Stimulated activated CD8-positive, alpha-beta memory T cell treated with anti-CD3 and anti-CD28 coated beads, Interleukin-15, amount 100 ng/mL, for 4 hours (primary cell): ENCODE measurements around the gene RNF126.

ENCODE experiments used
- DNase-seq, 2 donors: peaks; one replicate each; pipeline ENCODE4 v3.0.0-alpha.2; 2020; ENCODE audit warnings: low read depth in 2 of 2

RNF126 gene

DNA sequence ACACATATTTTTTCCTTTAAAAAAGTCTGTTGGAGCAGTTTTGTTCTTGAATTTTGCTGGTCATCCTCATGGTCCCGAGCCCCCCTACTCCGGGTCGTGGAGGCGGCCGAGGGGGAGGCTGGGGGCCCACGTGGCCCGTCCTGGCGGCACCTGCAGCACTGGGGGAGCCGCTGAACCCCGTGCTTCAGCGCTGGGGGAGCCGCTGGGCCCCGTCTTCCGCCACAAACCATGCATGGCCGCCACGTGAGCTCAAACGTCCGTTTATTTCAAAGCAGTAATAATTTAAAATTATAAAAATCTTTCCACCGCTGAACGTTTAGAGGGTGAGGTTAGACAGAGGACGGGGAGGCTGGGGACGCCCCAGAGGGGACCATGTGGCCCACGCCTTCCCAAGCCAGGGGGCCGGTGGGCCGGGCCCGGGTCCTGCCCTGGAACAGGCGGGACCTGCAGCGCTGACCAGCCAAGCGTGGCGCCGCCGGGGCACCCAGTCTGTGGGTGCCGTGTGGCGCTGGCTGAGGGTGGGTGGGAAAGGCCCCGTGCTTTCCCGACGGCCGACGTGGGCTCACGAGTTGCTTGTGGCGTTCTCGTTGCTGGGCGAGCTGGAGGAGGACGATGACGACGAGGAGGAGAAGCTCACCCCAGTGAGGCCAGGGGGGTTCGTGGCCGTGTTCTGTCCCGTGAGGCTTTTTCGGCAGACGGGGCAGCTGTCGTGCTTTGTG is 15.3 kb downstream of the RNF126 start:
- DNase-seq = no peak

DNA sequence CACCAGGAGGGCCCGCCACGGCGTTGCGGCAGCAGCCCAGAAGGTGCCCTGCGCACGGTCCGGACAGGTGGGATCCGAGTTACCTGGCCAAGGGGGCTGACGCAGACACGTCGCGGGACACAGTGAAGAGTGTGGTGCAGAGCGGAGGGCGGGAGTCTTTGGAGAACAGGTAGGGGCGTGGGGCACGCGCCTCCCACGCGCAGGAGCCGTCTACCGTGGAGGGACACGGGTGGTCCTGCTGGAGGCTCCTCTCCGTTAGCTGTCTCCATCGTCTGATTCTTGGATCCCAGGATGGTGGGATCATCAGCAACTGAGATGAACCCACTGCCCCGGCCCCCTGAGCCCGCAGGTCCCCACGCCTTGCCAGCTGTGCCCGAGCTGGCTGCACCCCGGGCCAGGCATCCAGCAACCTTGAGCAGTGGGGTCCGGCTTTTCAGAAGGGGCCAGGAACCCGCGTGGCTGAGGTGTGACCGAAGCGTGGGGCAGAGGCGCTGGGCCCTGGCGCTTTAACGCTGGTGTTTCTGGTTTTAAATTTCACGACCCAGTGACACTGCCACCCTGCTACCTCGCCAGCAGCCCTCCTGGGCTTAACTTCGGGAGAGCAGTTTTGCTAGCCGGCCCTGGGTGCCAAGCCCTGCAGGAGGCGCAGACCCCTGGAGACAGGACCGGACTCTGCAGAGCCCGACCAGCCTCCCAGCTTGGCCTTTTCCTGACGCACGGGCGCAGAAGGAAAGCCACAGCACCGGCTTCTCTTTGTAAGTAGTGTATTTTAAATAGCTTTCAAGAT is 16.0 kb downstream of the RNF126 start:
- no peak for DNase-seq

DNA sequence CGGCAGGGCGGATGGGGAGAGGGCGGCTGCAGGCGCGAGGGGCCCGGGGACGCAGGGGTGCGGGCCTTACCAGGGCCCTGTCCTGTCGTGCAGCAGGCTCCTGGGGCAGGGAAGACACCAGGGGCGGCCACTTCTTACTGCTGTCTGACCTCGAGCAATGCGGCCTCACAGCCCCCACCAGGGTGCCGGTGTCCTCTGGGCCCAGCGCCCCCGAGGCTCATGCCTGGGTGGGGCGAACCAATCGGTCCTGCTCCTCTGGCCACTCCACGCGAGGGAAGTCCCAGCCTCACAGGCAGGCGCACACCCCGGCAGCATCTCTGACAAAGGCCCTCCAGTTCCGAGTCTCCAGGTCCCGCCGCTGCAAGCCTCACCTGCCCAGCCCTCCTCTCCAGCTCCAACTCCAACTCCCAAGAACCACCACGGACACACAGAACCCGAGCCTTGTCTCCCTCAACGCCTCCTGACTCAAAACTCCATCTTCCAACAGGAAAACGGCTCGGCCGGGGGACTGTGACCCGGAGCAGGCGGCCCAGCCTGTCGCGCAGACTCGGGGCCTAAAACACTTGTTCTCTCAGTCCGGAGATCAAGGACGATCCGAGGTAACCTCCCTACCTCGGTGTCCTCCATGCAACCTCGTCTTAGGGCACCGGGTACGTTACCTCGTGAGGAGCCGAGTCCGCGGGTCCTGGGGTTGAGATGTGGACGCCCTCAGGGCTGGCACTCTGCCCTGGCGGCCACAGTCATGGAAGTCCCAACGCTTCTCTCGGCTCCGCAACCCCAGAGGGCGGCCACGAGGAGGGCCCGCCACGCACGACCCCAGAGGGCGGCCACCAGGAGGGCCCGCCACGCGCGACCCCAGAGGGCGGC is 16.9 kb downstream of the RNF126 start:
- DNase-seq = no peak

DNA sequence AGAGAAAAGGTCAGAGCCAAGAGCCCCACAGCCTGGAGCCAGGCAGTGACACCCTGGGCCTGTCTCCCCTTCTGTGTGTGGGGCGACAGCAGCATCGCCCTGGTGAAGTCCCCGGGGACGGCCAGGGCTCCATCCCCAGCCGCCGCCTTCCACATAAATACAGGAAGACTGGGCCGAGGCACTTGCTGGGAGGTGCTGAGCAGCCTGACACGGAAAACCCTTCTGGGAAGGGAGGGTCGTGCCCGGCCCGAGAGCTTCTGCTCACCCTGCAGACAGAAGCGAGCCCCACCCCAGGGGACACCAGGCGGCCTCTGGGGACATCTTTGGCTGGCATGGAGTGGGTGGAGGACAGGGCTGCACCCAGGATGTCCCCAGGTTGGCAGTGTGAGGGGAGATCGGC is 18.2 kb downstream of the RNF126 start:
- DNase-seq = no peak

DNA sequence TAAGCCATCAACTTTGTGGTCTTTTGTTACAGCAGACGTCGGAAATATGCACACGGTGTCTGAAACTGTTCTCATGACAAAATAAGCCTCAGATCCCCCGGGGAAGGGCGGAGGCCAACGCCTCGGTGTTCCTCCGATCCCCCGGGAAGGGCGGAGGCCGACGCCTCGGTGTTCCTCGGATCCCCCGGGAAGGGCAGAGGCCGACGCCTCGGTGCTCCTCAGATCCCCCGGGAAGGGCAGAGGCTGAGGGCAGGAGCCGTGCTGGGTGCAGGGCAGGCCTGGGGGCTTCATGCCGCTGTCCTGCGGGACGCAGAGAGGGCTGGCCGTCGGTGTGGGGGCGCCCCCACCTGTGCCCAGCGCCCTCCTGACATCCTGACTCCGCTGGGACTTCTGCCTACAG is 18.7 kb downstream of the RNF126 start:
- DNase-seq = no peak

DNA sequence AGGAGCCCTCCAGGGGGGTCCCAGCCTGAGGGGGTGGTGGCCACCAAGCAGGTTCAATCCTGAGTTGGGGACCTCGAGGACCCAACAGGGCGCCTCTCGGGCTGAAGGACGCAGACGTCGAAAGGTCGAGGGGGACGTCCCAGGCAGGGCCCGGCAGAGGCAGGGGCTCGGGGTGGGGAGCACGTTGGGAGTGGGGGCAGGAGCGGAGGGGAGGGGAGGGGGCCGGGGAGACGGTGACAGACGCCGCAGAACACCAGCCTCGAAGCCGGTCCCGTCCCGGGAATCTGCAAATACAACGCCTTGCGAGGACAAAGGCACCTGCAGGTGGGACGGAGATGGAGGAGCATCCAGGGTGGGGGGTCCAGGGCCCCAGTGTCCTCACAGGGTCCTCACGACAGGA is 19.3 kb downstream of the RNF126 start:
- DNase-seq = no peak

DNA sequence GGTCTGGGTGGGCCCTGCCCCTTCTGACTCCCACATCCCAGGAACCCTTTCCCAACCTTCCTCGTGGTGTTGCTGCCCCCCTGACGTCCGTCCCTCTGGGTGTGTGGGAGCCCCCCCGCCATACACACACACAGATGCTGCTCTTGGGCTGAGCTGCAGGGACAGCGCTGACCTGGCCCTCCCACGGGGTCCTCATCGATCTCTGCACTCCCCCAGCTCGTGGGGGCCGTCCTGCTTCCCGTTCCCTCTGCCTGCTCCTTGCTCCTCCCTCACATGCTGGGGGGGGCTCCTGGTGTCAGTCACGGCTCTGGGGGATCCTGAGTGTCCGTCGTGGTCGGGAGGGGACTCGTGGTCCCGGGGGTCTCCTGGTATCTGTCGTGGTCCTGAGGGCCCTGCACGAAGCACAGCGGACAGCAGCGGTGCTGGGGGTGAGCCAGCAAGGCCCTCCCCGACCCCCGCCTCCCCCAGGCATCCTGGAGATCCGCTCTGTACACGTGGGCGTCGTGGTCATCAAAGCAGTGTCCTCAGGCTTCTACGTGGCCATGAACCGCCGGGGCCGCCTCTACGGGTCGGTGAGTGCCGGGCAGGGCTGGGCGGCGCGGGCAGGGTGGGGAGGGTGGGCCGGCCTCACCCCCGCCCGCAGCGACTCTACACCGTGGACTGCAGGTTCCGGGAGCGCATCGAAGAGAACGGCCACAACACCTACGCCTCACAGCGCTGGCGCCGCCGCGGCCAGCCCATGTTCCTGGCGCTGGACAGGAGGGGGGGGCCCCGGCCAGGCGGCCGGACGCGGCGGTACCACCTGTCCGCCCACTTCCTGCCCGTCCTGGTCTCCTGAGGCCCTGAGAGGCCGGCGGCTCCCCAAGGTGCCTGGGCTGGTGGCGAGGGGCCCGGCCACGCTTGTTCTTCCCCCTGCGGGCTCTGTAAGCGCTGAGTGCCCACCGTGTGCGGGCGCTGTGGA is 20.0 kb downstream of the RNF126 start:
- DNase-seq = no peak

DNA sequence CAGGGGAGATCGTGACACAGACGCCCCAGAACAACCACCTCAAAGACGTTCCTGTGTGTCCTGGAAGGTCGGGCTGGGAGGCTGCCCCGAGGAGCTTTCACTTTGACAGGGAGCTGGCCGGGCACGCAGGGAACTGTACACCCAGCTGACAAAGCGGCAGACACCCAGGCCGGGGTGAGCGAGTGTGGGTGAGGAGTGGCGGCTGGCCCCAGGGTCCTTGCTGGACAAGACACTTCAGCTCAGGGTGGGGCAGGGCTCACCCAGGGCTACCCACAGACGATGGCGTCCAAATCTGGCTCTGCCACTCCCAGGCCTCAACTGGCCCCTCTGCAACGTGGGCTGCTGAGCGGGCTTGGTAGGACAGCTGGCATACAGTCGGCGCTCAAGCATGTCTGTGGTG is 21.3 kb downstream of the RNF126 start:
- DNase-seq = no peak

DNA sequence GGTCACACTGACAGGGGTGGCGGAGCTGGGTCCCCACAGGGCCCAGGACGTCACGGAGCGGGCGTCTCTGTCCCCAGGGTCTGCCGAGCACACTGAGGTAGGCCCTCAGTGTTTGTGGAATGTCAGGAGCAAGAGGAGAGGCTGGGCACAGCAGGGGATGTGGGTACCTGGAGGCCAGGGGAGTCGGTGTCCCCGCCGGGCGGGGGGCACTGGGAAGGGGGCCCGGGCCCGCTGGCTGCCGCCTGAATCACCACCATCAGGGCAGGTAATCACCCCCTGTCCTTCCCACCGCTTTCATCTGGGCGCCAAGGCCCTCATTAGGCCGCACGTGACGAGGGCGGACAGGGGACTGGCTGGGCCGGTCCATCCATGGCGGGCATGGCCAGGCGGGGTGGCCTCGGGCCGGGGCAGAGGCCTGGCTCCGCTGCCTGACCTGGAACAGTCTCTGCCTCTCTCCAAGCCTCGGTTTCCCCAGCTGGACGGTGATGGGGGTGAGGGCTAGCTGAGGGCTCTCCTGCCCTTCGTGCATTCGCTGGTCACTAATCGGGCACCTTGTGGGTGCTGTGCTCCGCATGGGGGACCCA is 22.3 kb downstream of the RNF126 start:
- no peak for DNase-seq

DNA sequence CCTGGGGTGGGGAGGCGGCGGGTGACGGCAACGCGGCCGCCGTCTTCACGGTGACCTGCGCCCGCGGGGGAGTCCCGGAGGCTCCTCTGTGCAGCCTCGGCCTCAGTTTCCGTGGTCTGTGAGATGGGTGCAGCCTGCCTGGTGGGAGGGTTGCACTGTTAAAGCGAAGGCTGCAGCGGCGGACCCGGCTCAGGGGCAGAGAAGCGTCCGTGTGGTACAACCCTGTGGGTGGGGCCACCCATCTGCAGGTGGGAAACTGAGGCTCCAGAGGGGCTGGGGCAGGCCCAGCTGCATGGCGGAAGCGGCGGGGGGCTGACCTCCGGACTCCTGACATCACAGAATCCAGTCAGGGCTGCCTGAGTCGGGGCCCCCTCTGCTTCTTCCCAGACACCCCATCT is 22.9 kb downstream of the RNF126 start:
- DNase-seq = no peak

DNA sequence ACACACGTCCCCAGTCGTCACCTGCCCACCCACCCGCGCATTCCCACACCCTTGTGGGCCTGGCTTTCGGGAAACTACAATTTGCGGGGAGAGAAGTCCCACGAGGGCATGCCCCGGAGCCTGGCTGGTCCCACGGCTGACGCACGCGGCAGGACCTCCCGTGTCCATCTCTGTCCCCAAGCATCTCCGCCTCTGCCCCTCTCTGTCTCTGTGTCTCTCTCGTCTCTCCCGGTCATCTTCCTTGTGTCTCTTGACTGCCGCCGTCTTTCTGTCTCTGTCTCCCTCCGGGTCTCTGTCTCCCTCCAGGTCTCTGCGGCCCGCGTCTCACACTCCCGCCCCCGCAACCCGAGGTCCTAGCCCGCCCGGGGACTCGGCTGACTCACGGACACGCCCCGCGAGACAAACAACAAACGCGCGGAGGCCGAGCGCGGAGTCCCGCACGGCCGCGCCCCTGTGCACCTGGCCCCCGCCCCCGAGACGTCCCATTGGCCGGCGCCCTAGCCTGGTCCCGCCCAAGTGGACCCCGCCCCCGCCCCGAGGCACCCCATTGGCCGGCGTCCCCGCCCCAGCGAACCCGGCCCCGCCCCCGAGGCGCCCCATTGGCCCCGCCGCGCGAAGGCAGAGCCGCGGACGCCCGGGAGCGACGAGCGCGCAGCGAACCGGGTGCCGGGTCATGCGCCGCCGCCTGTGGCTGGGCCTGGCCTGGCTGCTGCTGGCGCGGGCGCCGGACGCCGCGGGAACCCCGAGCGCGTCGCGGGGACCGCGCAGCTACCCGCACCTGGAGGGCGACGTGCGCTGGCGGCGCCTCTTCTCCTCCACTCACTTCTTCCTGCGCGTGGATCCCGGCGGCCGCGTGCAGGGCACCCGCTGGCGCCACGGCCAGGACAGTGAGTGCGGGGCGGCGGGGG is 23.5 kb downstream of the RNF126 start, which contains the start of gene FGF22:
Gene FGF22 (plus strand): TSS at position 627 of the 908 bp plus-strand sequence. CDS start 47 bp downstream, at position 674.
- peak; percentile 91 to 92 for DNase-seq

DNA sequence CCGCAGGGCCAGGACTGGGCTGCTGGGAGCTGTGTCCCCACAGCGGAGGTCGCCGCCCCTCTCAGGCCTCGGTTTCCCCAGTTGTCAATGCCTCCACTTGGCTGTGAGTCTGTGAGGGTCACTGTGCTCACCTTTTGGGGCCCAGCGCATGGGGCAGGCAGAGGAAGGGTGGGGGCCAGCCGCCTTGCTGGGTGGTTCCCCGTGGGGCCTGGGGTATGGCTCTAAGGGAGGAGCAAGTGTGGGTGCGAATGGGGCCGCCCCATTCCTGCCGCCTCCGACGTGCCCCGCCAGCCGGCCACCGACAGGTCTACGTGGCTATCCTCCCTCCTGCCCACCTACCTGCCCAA is 24.1 kb downstream of the RNF126 start:
- DNase-seq = no peak

DNA sequence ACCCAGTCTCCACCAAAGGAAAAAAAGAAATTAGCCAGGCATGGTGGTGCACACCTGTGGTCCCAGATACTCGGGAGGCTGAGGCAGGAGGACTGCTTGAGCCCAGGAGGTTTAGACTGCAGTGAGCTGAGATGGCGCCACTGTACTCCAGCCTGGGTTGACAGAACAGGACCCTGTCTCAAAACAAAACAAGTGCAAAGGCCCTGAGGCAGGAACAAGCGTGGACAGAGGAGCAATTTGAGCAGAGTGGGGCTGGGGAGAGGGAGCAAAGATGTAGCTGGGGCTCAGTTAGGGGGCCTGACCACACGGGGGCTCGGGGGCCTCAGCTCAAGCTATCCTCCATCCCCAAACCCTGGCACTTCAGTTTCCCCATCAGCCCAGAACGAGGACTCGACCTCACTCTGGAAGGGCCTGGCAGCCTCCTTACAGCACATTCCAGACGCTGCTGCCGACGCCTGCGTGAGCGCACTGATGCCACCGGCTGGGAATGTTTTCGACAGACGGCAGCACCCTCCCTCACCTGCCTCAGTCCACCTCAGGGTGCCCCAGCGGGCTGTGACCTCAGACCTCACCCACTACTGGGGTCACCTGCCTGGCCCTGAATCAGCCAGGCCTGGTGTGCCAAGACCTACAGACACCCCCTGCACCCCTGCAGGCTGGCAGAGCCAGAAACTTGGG is 27.9 kb downstream of the RNF126 start:
- no peak for DNase-seq

DNA sequence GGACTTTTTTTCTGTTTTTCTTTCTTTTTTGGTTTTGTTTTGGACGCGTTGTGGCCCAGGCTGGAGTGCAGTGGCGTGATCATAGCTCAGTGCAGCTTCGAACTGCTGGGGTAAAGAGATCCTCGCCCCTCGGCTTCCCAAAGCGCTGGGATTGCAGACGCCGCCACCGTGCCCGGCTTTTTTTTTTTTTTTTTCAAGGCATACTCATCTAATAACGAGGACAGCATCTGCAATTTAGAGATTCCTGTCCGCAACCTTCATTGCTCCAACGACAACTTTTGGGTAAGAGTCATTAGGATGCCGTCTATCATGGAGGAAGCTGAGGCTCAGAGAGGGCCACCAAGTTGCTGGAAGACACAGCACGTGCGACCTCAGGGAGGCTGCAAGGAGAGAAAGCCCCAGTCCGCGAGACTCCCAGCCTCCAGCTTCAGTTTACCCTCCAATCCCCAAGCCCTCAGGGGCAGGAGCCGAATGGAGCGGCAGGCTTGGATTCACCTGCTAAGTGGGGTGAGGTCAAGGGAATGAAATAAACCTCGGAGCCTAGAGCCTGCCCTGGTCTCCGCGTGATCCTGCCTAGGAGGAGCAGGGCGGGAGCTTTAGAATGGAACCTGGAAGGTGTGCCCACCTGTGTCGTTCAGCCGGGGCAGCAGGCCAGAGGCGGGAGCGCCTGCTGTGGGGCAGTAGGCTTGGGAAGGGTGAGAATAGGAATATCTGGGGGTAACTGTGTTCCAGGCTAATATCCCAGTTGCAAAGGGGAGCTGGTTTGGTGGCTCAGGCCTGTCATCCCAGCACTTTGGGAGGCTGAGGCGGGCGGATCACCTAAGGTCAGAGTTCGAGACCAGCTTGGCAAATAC is 29.0 kb downstream of the RNF126 start:
- no peak for DNase-seq

DNA sequence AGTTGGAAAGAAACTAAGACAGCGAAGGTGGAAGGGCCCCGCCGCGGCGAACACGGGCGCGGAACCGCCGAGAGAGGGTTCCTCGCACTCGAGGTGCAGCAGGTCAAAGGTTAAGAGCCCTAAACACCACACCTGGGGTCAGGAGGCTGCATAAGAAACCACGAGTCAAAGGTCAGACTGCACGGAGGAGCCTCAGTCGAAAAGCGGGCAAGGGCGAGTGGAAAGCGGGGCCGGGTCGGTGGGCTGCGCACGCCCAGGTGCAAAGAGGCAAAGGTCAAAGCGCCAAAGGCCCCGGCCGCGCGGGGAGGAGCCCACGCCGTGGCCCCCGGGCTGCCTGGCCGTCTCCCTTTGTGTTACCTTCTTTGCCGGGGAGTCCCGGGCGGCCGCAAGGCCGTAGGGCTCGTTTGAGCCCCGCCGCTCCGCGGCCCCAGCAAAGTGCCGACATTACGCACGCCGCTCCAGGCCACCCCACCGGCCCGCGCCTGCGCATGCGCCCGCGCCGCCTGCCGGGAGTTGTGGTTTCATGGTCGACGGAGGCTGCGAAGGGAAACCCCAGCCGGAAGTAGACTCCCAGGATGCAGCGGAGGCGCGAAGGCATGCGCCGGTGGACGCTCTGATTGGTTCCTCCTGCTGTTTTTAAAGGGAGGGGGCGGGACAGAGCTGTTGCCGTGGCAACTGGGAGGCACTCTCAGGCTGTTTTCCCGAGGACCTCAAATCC is 29.8 kb downstream of the RNF126 start, which contains the start of gene POLRMT:
Gene POLRMT (minus strand): TSS at position 470 of the 718 bp plus-strand sequence. CDS start 25 bp downstream, at position 445.
- peak; percentile 93 to 95 for DNase-seq

DNA sequence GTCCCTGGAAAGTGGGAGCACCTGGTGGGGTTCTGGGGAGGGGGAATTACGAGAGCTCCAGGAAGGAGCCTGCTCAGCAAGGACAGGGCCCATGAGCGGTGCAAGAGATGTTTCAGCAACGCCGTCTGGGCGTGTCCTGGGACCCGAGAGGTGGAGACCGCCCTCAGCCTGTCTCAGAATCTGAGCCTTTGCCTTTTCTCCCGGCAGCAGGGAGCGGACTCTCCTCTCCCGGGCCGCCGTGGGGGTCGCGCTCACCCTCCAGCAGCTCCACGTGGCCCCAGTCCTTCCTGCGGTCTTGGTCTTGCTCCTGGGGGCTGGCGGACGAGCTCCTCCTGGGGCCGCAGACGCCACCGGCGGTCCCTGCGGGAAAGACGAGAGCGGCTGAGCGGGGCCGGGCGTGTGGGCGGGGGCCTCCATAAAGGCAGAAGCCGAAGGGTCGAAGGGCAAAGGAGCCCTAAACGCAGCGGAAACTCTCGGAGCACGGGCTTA is 30.4 kb downstream of the RNF126 start:
- DNase-seq = no peak
